ENCODE measurements around the gene HCK.
"Not testable (repeated sequence)": the region's sequence is repeated elsewhere in the genome, so short reads cannot be mapped to it uniquely, and the experiment has no call there.

The HCK gene

DNA sequence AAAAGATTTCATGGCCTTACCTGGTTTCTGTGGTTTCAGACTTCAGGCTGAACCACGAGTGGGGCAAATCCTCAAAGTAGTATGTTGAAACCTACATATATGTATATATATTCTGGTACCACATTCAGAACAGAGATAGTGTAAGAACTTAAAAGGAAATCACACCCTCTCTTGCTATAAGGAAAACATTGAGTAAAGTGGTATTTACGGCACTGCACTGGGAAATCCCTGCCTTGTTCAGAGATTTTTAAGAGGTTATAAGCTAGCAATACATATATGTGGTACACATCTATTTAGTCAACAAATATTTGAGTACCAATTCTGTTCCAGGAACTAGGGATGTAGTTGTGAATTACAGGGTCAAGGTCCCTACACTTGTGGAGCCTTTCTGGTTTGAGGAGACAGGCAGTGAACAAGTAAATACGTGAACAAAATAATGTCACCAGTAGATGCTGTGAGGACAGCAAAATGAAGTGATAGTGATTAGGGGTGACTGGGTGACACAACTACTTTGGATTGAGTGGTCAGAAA lies 59.2 kb downstream of the HCK start:
- no peaks in the 10 kb centered on the region for H3K9me3 ChIP-seq (ENCODE audit: low read depth, low read length)
- H3K27ac ChIP-seq: no peak overlapping the region
- H3K4me3 ChIP-seq: peak overlapping the region; percentile 98; the same call in 1 of the 2 replicates
- H3K36me3 ChIP-seq (ENCODE audit: insufficient read depth, low read length): peaks cover 5% of the 10 kb centered on the region; the same call in 1 of the 2 replicates
- no peak for DNase-seq (ENCODE audit: low read depth, low spot score)
- TF ChIP-seq EZH2 (IDR thresholded peaks at IDR 0.05): no peak
- no peak overlapping the region for H3K9ac ChIP-seq (ENCODE audit: insufficient read length)

DNA sequence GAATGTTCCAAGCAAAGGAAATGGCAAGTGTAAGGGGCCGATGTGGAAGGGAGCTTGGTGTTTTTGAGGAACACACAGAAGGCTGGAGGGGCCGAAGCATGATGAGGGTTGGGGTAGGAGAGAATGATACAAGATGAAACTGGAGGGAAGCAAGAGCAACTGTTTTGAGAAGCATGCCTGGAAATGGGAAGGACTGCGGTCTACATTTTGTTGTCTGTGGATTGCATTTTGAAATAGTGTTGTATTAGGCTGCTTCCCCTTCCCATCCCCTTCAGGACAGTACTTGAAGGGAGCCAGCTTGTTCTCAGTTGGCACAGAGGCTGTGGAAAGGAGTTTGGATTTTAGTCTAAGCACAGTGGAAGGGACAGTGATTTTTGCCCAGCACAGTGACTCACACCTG lies 59.7 kb downstream of the HCK start:
- Histone ChIP-seq H3K36me3 (ENCODE audit: insufficient read depth, low read length) (peaks cover 5% of the 10 kb centered on the region; the same call in 1 of the 2 replicates), H3K9me3 (ENCODE audit: low read depth, low read length) (no peaks in the 10 kb centered on the region), H3K9ac (ENCODE audit: insufficient read length) (no peak overlapping the region), H3K4me3 (no peak overlapping the region), H3K27ac (no peak overlapping the region)
- DNase-seq (ENCODE audit: low read depth, low spot score): no peak
- TF ChIP-seq POLR2AphosphoS5 (IDR thresholded peaks at IDR 0.05; ENCODE audit: borderline replicate concordance, low read depth, low read length) (no peak), EZH2 (IDR thresholded peaks at IDR 0.05) (no peak), FOXP2 (optimal IDR thresholded peaks at IDR 0.05; ENCODE audit: control extremely low read depth, extremely low read length, insufficient read depth) (no peak)

DNA sequence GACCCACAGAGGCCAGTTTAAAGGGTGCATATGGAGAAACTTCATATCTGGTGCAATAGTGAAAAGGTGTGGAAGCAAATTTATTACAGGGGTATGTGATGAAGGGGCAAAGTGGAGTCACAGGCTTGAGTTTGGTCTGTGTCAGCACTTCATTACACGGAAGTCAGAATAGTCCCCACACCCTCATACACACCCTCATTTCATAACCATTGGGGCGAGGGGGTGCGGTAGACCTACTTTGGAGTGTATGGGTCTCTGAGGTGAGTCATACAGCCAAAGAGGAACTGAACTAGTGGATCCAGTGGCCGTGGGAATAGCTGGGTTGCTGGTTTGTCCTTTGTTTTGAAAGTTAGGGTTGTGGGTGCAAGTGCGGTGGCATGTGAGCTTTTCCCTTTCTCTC lies 60.8 kb downstream of the HCK start:
- H3K4me3 ChIP-seq: no peak overlapping the region
- TF ChIP-seq EZH2 (IDR thresholded peaks at IDR 0.05) (no peak), POLR2AphosphoS5 (IDR thresholded peaks at IDR 0.05; ENCODE audit: borderline replicate concordance, low read depth, low read length) (no peak), FOXP2 (optimal IDR thresholded peaks at IDR 0.05; ENCODE audit: control extremely low read depth, extremely low read length, insufficient read depth) (no peak)
- H3K27ac ChIP-seq: no peak overlapping the region
- DNase-seq (ENCODE audit: low read depth, low spot score): no peak
- no peaks in the 10 kb centered on the region for H3K9me3 ChIP-seq (ENCODE audit: low read depth, low read length)
- H3K36me3 ChIP-seq (ENCODE audit: insufficient read depth, low read length): peaks cover 5% of the 10 kb centered on the region; the same call in 1 of the 2 replicates
- H3K9ac ChIP-seq (ENCODE audit: insufficient read length): no peak overlapping the region

DNA sequence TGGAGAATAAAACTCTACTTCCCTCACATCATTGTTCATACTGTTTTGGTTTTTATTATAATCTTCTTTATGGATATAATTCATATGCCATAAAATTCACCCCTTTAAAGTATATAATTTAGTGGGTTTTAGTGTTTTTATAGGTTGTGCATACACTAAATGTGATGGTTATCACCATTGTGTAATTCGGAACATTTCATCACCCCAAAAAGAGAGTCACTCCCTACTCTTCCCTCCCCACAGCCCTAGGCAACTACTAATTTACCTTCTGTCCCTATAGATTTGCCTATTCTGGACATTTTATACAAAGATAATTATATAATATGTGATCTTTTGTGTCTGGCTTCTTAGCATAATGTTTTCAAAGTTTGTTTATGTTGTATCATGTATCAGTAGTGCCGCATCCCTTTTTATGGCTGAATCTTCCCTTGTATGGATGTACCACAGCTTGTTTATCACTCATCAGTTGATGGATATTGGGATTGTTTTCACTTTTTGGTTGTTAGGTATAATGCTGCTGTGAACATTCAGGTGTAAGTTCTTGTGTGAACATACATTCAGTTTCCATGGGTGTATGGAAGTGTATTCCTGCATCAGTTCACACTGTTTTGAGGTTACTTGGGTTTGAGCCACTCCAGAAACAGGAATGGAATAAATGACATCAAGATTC lies 61.7 kb downstream of the HCK start:
- H3K27ac ChIP-seq: no peak overlapping the region
- H3K4me3 ChIP-seq: no peak overlapping the region
- no peak for DNase-seq (ENCODE audit: low read depth, low spot score)
- H3K36me3 ChIP-seq (ENCODE audit: insufficient read depth, low read length): peaks cover 7% of the 10 kb centered on the region; the same call in 1 of the 2 replicates
- H3K9me3 ChIP-seq (ENCODE audit: low read depth, low read length): no peaks in the 10 kb centered on the region
- H3K9ac ChIP-seq (ENCODE audit: insufficient read length): no peak overlapping the region
- TF ChIP-seq EZH2 (IDR thresholded peaks at IDR 0.05): no peak

DNA sequence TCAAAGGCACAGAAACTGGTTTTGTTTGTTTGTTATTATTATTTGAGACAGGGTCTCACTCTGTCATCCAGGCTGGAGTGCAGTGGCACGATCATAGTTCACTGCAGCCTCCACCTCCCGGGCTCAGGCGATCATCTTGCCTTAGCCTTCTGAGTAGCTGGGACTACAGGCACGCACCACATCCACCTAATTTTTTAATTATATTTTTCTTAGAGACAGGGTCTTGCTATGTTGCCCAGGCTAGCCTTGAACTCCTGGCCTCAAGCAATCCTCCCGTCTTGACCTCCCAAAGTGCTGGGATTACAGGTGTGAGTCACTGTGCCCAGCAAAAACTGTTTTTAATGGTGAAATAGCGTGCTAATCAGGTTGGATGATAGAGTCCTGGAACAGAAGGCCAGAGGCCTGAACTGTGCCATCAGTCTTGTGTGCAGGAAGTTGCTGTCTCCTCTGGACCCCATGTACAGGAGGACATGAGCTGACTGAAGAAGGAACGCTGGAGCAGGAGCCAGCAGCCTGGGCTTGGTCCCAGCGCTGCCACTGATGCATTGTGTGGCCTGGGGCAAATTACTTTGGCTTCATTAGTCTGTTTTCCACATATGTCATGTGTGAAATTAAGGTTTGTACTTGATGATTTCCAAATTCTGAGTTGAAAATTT lies 62.4 kb downstream of the HCK start:
- no peak for DNase-seq (ENCODE audit: low read depth, low spot score)
- no peak overlapping the region for H3K9ac ChIP-seq (ENCODE audit: insufficient read length)
- no peak overlapping the region for H3K27ac ChIP-seq
- no peaks in the 10 kb centered on the region for H3K9me3 ChIP-seq (ENCODE audit: low read depth, low read length)
- H3K36me3 ChIP-seq (ENCODE audit: insufficient read depth, low read length): peaks cover 9% of the 10 kb centered on the region; the same call in 1 of the 2 replicates
- no peak overlapping the region for H3K4me3 ChIP-seq
- TF ChIP-seq POLR2AphosphoS5 (IDR thresholded peaks at IDR 0.05; ENCODE audit: borderline replicate concordance, low read depth, low read length): no peak
- no peak for TF ChIP-seq FOXP2 (optimal IDR thresholded peaks at IDR 0.05; ENCODE audit: control extremely low read depth, extremely low read length, insufficient read depth)
- TF ChIP-seq EZH2 (IDR thresholded peaks at IDR 0.05): no peak

DNA sequence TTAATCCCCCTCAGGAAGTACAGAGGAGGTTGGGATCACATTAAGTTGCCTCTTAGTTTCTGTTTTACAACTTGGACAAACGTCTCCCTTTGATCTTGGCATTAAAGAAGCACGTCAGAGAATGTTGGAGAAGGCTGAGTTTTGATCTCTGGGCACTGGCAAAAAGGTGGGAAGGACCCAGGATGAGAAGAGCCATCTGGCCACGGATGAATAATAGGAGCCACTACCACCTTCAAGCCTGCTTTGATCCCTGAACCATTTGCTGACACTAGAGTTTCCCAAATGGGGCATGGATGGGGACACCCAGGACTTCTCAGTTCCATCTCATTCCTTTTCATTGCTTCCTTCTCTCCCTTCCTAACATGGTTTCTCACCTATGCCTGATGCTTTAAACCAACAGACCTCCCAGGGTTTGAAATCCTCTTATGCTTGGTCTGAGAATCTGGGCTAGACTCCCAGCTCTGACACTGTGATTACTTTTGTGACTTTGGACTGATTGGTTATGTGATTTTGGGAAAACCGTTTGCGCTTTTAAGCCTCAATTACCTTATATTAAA lies 63.2 kb downstream of the HCK start:
- no peak overlapping the region for H3K27ac ChIP-seq
- TF ChIP-seq POLR2AphosphoS5 (IDR thresholded peaks at IDR 0.05; ENCODE audit: borderline replicate concordance, low read depth, low read length) (no peak), EZH2 (IDR thresholded peaks at IDR 0.05) (no peak), FOXP2 (optimal IDR thresholded peaks at IDR 0.05; ENCODE audit: control extremely low read depth, extremely low read length, insufficient read depth) (no peak)
- peaks cover 9% of the 10 kb centered on the region; the same call in 1 of the 2 replicates for H3K36me3 ChIP-seq (ENCODE audit: insufficient read depth, low read length)
- no peak overlapping the region for H3K9ac ChIP-seq (ENCODE audit: insufficient read length)
- H3K9me3 ChIP-seq (ENCODE audit: low read depth, low read length): no peaks in the 10 kb centered on the region
- no peak for DNase-seq (ENCODE audit: low read depth, low spot score)
- H3K4me3 ChIP-seq: no peak overlapping the region

DNA sequence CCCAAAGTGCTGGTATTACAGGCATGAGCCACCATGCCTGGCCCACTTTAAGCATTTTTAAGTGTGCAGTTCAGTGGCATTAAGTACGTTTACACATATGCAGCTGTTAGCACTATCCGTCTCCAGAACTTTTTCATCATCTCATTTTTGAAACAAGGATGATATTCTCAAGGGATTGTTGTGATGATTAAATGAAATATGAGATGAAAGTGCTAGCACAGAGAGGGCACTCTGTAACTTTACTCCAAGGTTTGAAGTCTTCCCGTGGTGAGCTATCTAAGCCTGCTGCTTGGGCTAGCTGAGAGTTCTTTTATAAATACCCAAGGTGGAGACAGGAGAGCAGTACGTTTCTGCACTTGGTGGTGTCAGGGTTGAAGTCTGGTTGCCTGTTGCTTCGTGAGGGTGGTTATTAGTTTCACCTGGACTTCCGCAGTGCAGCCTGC lies 64.1 kb downstream of the HCK start:
- no peak for DNase-seq (ENCODE audit: low read depth, low spot score)
- peaks cover 9% of the 10 kb centered on the region; the same call in 1 of the 2 replicates for H3K36me3 ChIP-seq (ENCODE audit: insufficient read depth, low read length)
- H3K4me3 ChIP-seq: no peak overlapping the region
- no peak overlapping the region for H3K9ac ChIP-seq (ENCODE audit: insufficient read length)
- H3K27ac ChIP-seq: no peak overlapping the region
- no peaks in the 10 kb centered on the region for H3K9me3 ChIP-seq (ENCODE audit: low read depth, low read length)
- no peak for TF ChIP-seq POLR2AphosphoS5 (IDR thresholded peaks at IDR 0.05; ENCODE audit: borderline replicate concordance, low read depth, low read length)
- TF ChIP-seq EZH2 (IDR thresholded peaks at IDR 0.05): no peak
- no peak for TF ChIP-seq FOXP2 (optimal IDR thresholded peaks at IDR 0.05; ENCODE audit: control extremely low read depth, extremely low read length, insufficient read depth)

DNA sequence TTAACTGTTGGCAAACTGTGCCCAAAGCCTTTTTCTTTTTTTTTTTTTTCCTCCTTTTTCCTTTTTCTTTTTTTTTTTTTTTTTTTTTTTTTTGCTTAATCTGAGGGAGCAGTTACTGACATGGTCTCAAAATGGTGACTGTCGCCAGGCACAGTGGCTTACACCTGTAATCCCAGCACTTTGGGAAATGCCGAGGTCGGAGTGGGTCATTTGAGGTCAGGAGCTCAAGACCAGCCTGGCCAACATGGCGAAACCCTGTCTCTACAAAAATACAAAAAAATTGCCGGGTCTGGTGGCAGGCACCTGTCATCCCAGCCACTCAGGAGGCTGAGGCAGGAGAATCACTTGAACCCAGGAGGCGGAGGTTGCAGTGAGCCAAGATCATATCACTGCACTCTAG lies 64.8 kb downstream of the HCK start:
- not testable (repeated sequence) for H3K27ac ChIP-seq; H3K9ac ChIP-seq (ENCODE audit: insufficient read length); H3K9me3 ChIP-seq (ENCODE audit: low read depth, low read length); H3K4me3 ChIP-seq; DNase-seq (ENCODE audit: low read depth, low spot score); H3K36me3 ChIP-seq (ENCODE audit: insufficient read depth, low read length)

DNA sequence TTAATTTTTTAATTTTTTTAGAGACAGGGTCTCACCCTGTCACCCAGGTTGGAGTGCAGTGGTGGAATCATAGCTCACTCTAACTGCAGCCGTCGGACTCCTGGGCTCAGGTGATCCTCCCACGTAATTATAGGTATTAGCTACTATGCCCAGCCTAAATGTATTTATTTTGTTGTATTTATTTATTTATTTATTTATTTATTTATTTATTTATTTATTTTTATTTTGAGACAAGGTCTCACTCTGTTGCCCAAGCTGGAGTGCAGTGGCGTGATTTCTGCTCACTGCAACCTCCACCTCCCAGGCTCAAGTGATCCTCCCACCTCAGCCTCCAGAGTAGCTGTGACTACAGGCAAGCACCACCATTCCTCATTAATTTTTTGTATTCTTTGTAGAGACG lies 66.4 kb downstream of the HCK start:
- peaks cover 11% of the 10 kb centered on the region; the same call in 1 of the 2 replicates for H3K36me3 ChIP-seq (ENCODE audit: insufficient read depth, low read length)
- not testable (repeated sequence) for DNase-seq (ENCODE audit: low read depth, low spot score); H3K9ac ChIP-seq (ENCODE audit: insufficient read length)

More for the DNA sequence above, 66.4 kb downstream of the HCK start:
- not testable (repeated sequence) for H3K4me3 ChIP-seq; H3K9me3 ChIP-seq (ENCODE audit: low read depth, low read length); H3K27ac ChIP-seq
